Endothelial cell of umbilical vein (primary cell): Measurements from ENCODE around the gene LPIN1. TPM values are rescaled to one million over a fixed set of nuclear protein-coding genes. Genes with fewer than 3 reads are reported as not detected.

Experiments used
- BruUV-seq: library from RNA; stranded (reverse); fragments of 400-500 nt; replicated peaks from 2 replicates; lab custom pipeline; 2021; lab: Mats Ljungman, UMichigan
- CTCF ChIA-PET: fragments of 300-600, 350-600 bp; sonication (Branson Sonifier 250); formaldehyde crosslinking; loops from one replicate; lab custom pipeline; 2021; ENCODE audit warnings: antibody characterized with exemption, inconsistent platforms; lab: Charles Lee
- POLR2A ChIA-PET: fragments of 300-600, 350-600 bp; sonication (Branson Sonifier 250); formaldehyde crosslinking; loops from one replicate; lab custom pipeline; 2021; ENCODE audit warnings: antibody characterized with exemption, inconsistent platforms; lab: Charles Lee
- DNase-seq: peaks from one replicate; pipeline ENCODE4 v3.0.0-alpha.2; 2011; ENCODE audit warnings: low read depth, low spot score
- FAIRE-seq: peaks from 2 replicates; lab custom pipeline; 2011; peaks lifted over from hg19 to GRCh38; lab: Jason Lieb, UNC
- H2AFZ ChIP-seq: 2 replicates; pipeline ENCODE4 v1.6.0; 2012; ENCODE audit warnings: low read depth, low read length, control low read depth, inconsistent platforms
- H3K27ac ChIP-seq: 2 replicates; pipeline ENCODE4 v1.5.1; 2011; ENCODE audit warnings: low read depth, mild to moderate bottlenecking, control low read depth, low read length, moderate library complexity; ENCODE audit not compliant: insufficient read depth
- H3K27me3 ChIP-seq, 2 experiments: 2 replicates each; pipeline versions ENCODE4 v1.6.0 to v1.6.1; 2011; ENCODE audit warnings: low read length in 2 of 2, mixed read lengths in 1 of 2; ENCODE audit not compliant: control insufficient read depth in 2 of 2, insufficient read depth in 2 of 2
- H3K36me3 ChIP-seq, 2 experiments: 2 replicates in 1 of 2; 3 replicates in 1 of 2; pipeline ENCODE4 v1.5.1; 2011; ENCODE audit warnings: low read length in 2 of 2, mild to moderate bottlenecking in 1 of 2, moderate library complexity in 1 of 2; ENCODE audit not compliant: control insufficient read depth in 2 of 2, insufficient read depth in 2 of 2; ENCODE audit errors: extremely low read depth in 1 of 2
- H3K4me1 ChIP-seq: 3 replicates; pipeline ENCODE4 v1.5.1; 2011; ENCODE audit warnings: mild to moderate bottlenecking, low read length; ENCODE audit not compliant: control insufficient read depth, insufficient read depth; ENCODE audit errors: extremely low read depth
- H3K4me2 ChIP-seq: 2 replicates; pipeline ENCODE4 v1.6.1; 2011; ENCODE audit warnings: low read length, control low read depth, mixed read lengths; ENCODE audit not compliant: insufficient read depth
- H3K4me3 ChIP-seq, 3 experiments: fragments of 200-600 bp in 1 of 3; sonication (generic), shearing (Covaris generic) in 1 of 3; replicated peaks in 1 of 3; 2 replicates each; pipeline ENCODE4 v1.5.1; 2011 to 2016; ENCODE audit warnings: control low read depth in 3 of 3, low read length in 3 of 3, mild to moderate bottlenecking in 2 of 3, inconsistent platforms in 1 of 3, low read depth in 1 of 3, moderate library complexity in 1 of 3; ENCODE audit not compliant: insufficient read depth in 1 of 3
- H3K79me2 ChIP-seq: 2 replicates; pipeline ENCODE4 v1.6.0; 2012; ENCODE audit warnings: low read length, inconsistent platforms; ENCODE audit not compliant: control insufficient read depth, insufficient read depth
- H3K9ac ChIP-seq: replicated peaks from 2 replicates; pipeline ENCODE3; 2011; ENCODE audit warnings: low read length, control low read depth; ENCODE audit not compliant: insufficient read depth; ENCODE audit errors: extremely low read depth
- H3K9me1 ChIP-seq: replicated peaks from 3 replicates; pipeline ENCODE4 v1.6.0; 2011; ENCODE audit warnings: mild to moderate bottlenecking, low read length; ENCODE audit not compliant: control insufficient read depth, insufficient read depth; ENCODE audit errors: extremely low read depth
- H3K9me3 ChIP-seq: replicated peaks from 2 replicates; pipeline ENCODE4 v1.5.1; 2012; ENCODE audit warnings: low read length, inconsistent platforms; ENCODE audit not compliant: control insufficient read depth, insufficient read depth
- H4K20me1 ChIP-seq: replicated peaks from 2 replicates; pipeline ENCODE3; 2011; ENCODE audit warnings: mild to moderate bottlenecking, low read length; ENCODE audit not compliant: control insufficient read depth, insufficient read depth; ENCODE audit errors: extremely low read depth
- CTCF ChIP-seq, 2 donors: IDR thresholded peaks; 1 replicate in 1 of 2; 2 replicates in 1 of 2; pipeline ENCODE4 v1.5.1; 2011; ENCODE audit warnings: low read length in 2 of 2, mild to moderate bottlenecking in 2 of 2, moderate library complexity in 2 of 2, control low read depth in 1 of 2, inconsistent platforms in 1 of 2, low read depth in 1 of 2; ENCODE audit not compliant: insufficient read depth in 1 of 2; ENCODE audit errors: extremely low read depth in 1 of 2
- EZH2 ChIP-seq: IDR thresholded peaks from 2 replicates; pipeline ENCODE4 v1.6.1; 2012; ENCODE audit warnings: borderline replicate concordance, low read depth, mild to moderate bottlenecking, moderate library complexity, low read length, inconsistent platforms; ENCODE audit not compliant: severe bottlenecking
- FOS ChIP-seq: IDR thresholded peaks from 2 replicates; pipeline ENCODE4 v1.6.1; 2011; ENCODE audit warnings: mild to moderate bottlenecking, low read length, moderate library complexity, borderline replicate concordance; ENCODE audit not compliant: insufficient read depth
- GATA2 ChIP-seq: IDR thresholded peaks from 2 replicates; pipeline ENCODE4 v1.7.0; 2011; ENCODE audit warnings: low read depth, mild to moderate bottlenecking, moderate library complexity, mixed read lengths, low read length; ENCODE audit not compliant: insufficient read length, insufficient read depth
- JUN ChIP-seq: IDR thresholded peaks from 2 replicates; pipeline ENCODE4 v1.6.1; 2011; ENCODE audit warnings: borderline replicate concordance, low read depth; ENCODE audit not compliant: insufficient read length, insufficient read depth
- MAX ChIP-seq: IDR thresholded peaks from 2 replicates; pipeline ENCODE4 v1.6.1; 2011; ENCODE audit not compliant: insufficient read depth, insufficient read length
- MYC ChIP-seq: IDR thresholded peaks from one replicate; pipeline ENCODE4 v1.6.1; 2011; ENCODE audit warnings: mild to moderate bottlenecking, low read depth, low read length
- POLR2A ChIP-seq: IDR thresholded peaks from 2 replicates; pipeline ENCODE4 v1.6.1; 2012; ENCODE audit warnings: low read depth, mild to moderate bottlenecking, control low read depth, low read length
- POLR2AphosphoS5 ChIP-seq: IDR thresholded peaks from 2 replicates; pipeline ENCODE4 v1.6.1; 2012; ENCODE audit warnings: low read depth, mild to moderate bottlenecking, control low read depth, low read length, moderate library complexity; ENCODE audit not compliant: insufficient read depth
- dilution Hi-C: fragments of 300-500 bp; cut with MboI; formaldehyde crosslinking; loops from one replicate; pipeline ENCODE4 v1.15.0; 2019; ENCODE audit warnings: low sequenced_read_pairs; ENCODE audit not compliant: extremely low pct_ligation_motif_present
- intact Hi-C: fragments of 100-400 bp; cut with micrococcal nuclease; formaldehyde crosslinking; loops from one replicate; pipeline ENCODE4 v1.10.0; 2022
- polyA plus RNA-seq, 4 experiments: library from polyadenylated mRNA; depleted of rRNA in 3 of 4; stranded (reverse) in 3 of 4; unstranded in 1 of 4; fragments of >200 nt; gene quantifications; 2 replicates each; pipeline versions ENCODE4 v1.2.1 to v1.2.3, GENCODE V29; 2011 to 2012; ENCODE audit warnings: missing spikeins in 1 of 4
- total RNA-seq: library from RNA; stranded (reverse); gene quantifications from 2 replicates; pipeline ENCODE4 v1.2.3, GENCODE V29; 2021

The LPIN1 gene
- total and polyA plus RNA-seq, 2 donors (not counting 3 experiments of a cell fraction or from before 2014, with no cell fraction given), result 26.6 to 80.4 TPM

GRCh38 chr2:11715987-11716652 is 30.3 kb upstream of the LPIN1 start:
- Histone ChIP-seq H3K9ac (no peak overlapping the region), H4K20me1 (no peaks in the 10 kb centered on the region), H3K79me2 (no peaks in the 10 kb centered on the region), H3K9me3 (no peaks in the 10 kb centered on the region), H3K36me3 (no peaks in the 10 kb centered on the region), H3K4me3 (no peak overlapping the region), H3K27ac (no peak overlapping the region), H2AFZ (no peak overlapping the region), H3K4me1 (no peaks in the 10 kb centered on the region), H3K9me1 (no peaks in the 10 kb centered on the region), H3K4me2 (no peak overlapping the region), H3K27me3 (peaks cover 15 to 34% of the 10 kb centered on the region in 2 experiments)
- DNase-seq (no peak), FAIRE-seq (no peak)
- dilution Hi-C loops, result no loop called here
- ChIA-PET CTCF (no interaction called here), POLR2A (no interaction called here)
- BruUV-seq, result no TSS peak
- intact Hi-C loops, result no loop called here
- TF ChIP-seq CTCF (IDR thresholded peaks at IDR 0.05; ENCODE audit: extremely low read depth in 1 of 2, insufficient read depth in 1 of 2, low read depth in 1 of 2, low read length in 2 of 2) (no peak), MYC (no peak), EZH2 (no peak), GATA2 (no peak), MAX (no peak), FOS (no peak), POLR2A (no peak), POLR2AphosphoS5 (no peak), JUN (no peak)
